Stimulated activated CD4-positive, alpha-beta T cell treated with anti-CD3 and anti-CD28 coated beads, TNF-alpha, amount 100 ng/mL, for 1 hour (primary cell): ENCODE results near the gene OTUD5.

Source experiments
- DNase-seq, 3 donors: peaks; one replicate each; pipeline ENCODE4 v3.0.0-alpha.2; 2020; ENCODE audit warnings: low read depth in 3 of 3, low spot score in 1 of 3

OTUD5 gene

DNA sequence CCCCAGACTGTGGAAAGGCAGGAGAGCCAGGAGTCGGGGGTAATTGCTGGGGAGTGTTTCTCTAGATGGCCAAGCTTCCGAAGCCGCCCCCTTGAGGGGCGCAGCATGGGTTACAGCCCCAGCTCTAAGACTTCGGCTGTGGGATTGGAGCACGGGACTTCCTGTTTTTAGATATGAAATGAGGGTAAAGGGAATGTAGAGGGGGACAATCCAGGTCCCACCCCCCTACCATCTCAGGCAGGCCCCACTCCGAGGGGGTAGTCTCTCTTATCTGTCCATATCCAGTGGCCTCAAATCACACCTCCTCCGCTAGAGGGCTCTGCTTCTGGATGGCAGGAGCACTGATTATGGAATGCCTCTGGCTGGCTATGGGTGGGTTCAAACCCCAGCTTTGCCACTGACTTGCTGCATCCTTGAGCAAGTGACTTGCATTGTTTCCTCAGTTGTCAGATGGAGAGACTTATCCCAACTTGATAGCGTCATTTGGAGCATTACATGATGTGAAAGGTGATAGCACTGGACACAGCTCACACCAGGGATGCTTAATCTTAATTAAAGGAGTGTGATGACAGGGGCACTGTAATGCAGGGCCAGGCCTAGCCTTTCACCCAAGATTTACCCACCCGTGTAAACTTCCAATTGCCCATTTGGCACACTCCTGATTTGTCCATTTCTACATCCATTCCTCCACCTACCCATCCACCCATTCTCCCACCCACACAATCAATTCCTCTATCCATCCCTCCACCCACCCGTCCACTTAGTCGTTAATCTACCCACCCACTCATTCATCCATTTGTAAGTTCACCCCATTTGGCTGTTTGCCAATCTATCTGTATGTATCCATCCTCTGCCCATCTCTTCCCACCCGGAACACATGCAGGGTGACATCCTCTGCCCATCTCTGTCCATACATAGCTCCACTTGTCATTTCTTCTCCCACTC is 15.1 kb upstream of the OTUD5 start:
- DNase-seq, result no peak

- DNase-seq, result no peak
Measured at GRCh38 chrX:48971249-48972219, 14.1 kb upstream of the OTUD5 start, which contains the start of gene KCND1. TSS of gene KCND1 (minus strand) at chrX:48971844. CDS start at chrX:48970271, 1,573 bp downstream.

DNA sequence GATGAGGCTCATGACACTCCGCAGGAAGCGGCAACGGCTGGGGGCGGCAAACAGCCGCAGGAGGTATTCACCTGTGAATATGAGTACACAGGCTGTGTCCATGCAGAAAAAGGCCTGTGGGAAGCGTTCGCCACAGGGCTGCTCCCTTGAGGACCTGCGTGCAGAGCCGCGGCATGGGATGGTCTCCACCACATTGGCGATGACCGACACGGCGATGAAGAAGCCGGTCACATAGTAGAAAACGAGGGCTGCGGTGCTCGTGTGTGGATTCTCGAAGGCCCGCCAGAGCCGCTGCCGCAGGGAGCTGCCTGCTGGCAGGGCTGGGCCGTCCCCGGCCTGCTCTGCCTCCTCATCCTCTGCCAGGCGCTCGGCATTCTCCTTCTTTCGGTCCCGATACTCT is 12.1 kb upstream of the OTUD5 start:
- no peak for DNase-seq

GRCh38 chrX:48968377-48968776 is 11.0 kb upstream of the OTUD5 start:
- DNase-seq, result no peak

DNA sequence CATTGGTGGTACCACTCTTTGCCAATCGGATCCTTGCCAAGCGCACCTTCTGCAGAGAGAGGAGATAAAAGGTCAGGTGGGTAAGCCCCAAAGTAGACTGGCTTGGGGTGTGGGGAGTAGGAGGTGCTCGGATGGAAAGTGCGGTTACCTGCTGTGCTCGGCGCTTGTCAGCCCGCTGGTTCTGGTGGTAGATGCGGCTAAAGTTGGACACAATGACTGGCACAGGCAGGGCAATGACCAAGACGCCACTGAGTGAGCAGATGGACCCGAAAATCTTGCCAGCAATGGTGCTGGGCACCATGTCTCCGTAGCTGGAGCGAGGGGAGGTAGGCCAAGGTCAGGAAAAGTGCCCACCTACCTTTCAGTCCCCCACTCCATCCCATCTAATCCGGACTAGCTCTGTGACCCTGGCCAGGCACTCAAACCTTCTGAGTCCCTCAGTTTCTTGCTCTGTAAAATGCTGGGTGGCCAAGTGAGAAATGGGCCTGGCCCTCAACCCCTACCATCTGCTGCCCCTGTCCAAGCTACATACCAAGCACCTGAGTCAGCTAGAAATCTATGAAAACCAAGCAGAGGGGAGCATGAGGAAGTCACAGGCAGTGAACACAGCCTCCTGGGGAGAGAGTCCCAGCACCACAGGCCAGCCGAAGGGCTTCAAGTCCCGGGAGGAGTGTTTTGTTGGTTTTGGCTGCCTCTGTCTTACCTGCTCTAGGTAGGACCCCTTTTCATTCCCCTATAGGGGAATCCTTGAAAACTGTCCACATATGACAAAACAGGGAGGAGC is 9.6 kb upstream of the OTUD5 start:
- DNase-seq, result no peak

DNA sequence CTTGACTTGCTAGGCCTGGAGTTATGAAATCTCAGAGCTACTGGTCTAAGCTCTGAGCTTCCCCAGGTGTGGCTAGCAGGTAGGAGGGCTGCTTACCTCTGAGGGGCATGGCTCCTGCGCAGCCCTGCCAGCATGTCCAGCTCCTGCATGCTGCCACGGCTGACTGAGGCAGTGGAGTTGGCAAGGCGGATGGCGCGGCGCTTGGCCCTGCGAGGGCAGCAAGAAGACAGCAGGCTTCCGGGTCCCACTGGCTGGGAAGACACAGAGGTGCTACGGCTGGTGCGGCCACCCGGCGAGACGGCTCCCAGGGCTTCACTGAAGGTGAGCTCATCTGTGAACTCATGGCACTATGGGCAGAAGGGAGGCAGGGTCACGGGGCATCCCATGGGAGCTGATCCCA is 8.6 kb upstream of the OTUD5 start:
- DNase-seq, result no peak

GRCh38 chrX:48961585-48962091 is 4.2 kb upstream of the OTUD5 start:
- DNase-seq, result no peak

DNA sequence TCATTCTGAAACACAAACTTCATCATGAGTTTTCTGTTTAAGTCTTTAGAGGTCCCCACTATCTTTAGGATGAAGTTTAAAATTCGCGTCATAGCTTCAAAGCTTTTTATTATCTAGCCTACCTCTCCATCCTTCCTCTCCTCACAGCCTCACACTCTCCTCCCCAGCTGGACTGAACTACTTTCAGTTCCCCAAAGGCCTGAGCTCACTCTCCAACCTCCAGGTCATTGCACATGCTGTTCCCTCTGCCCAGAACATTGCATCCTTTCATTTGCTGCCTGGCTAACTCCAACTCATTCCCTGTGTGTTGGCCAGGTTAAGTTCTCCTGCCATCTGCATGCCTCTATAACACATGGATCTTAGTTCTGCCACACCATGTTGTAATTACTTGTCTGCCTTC is 2.9 kb upstream of the OTUD5 start:
- DNase-seq, result no peak

DNA sequence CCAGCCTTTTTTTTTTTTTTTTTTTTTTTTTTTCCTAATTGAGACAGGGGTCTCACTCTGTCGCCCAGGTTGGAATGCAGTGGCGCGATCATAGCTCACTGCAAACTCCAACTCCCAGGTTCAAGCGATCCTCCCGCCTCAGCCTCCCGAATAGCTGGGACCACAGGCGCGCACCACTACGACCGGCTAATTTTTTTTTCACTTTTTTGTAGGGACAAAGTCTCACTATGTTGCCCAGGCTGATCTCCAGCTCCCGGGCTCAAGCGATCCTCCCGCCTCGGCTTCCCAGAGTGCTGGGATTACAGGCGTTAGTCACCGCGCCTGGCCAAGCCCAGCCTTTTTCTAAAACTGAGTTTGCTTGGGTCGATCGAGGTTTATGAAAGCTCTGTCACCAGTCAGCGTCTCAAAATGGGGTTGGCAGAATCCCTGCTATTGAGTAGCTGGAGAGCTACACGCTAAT is 1.3 kb upstream of the OTUD5 start:
- DNase-seq, result no peak

GRCh38 chrX:48957827-48958634 is 624 bp upstream of the OTUD5 start:
- peak; percentile 80 to 88 (median 86) for DNase-seq

- no peak for DNase-seq
Measured at GRCh38 chrX:48956728-48957414, 536 bp downstream of the OTUD5 start.

DNA sequence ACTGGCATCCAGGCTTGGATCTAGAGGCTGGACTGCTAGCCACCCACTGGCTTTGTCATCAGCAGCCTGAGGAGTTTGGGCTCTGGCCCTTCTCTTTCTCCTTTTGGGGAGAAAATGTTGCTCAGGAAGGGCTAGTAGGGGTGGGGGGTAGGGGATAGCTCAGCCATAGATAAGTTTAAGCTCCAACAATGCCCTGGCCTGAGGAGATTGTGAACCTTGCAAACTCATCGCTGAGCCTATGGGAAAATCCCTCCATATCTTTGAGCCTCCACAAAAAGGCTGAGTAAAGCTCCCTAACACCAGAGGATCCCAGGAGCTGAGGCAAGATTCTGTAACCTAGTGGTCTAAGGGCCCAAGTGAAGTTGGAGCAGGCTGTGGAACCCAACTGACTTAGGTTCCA is 8.8 kb downstream of the OTUD5 start:
- DNase-seq, result no peak

- DNase-seq, result no peak
Measured at GRCh38 chrX:48945517-48946348, 11.7 kb downstream of the OTUD5 start.

GRCh38 chrX:48942895-48943294 is 14.5 kb downstream of the OTUD5 start:
- DNase-seq, result no peak

DNA sequence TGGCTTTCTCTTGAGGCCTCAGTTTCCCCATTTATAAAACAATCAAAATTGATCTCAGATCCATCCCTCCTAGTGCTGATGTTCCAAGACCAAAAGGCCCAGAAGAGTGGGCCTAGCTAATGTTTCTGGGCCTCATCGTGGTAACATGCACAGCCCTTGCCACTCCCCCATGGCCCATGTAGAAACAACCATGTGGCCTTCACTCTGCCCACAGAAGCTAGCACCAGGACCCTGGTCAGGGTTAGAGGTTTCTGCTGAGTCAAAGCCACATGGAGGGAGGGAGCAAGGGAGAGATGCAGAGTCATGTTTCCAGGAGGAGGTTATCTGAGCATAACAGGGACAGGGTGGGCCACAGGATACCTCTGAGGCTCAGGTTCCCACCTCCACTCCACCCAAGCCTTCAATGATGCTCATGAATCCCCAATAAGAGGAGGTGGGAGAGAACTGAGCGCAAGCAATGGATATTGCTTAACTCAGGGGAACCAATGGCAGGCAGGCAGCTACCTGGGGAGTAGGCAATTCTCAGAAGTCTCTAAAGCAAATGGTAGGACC is 16.9 kb downstream of the OTUD5 start:
- no peak for DNase-seq

GRCh38 chrX:48939524-48940228 is 17.7 kb downstream of the OTUD5 start:
- no peak for DNase-seq

GRCh38 chrX:48938721-48939425 is 18.5 kb downstream of the OTUD5 start:
- DNase-seq, result peak in 1 of 3 donors; percentile 44
